Psoas muscle (tissue), 8 donors: Measurements from ENCODE around the gene ST3GAL4. TPM values are rescaled to one million over a fixed set of nuclear protein-coding genes. Genes with fewer than 3 reads are reported as not detected.
"Not testable (repeated sequence)": the region's sequence is repeated elsewhere in the genome, so short reads cannot be mapped to it uniquely, and the experiment has no call there.

Experiments used
- ATAC-seq, 4 donors: fragments of 200-7000 bp; cut with Tn5 transposase; one replicate each; pipeline ENCODE4 v1.9.1; 2020; ENCODE audit warnings: moderate library complexity in 3 of 4, mild to moderate bottlenecking in 2 of 4
- DNase-seq, 2 donors: peaks; one replicate each; pipeline ENCODE4 v3.0.0-alpha.2; 2020
- H3K27ac ChIP-seq: fragments of 200-600 bp; one replicate; pipeline ENCODE4 v1.8.0; 2022
- H3K27me3 ChIP-seq, 3 donors: fragments of 200-600 bp in 1 of 3; one replicate each; pipeline versions ENCODE4 v1.6.1 to v1.8.0; 2013 to 2022; ENCODE audit warnings: low read length in 2 of 3, mild to moderate bottlenecking in 2 of 3, moderate library complexity in 1 of 3; ENCODE audit not compliant: insufficient read depth in 3 of 3
- H3K36me3 ChIP-seq, 2 donors: fragments of 200-600 bp in 1 of 2; one replicate each; pipeline versions ENCODE4 v1.6.1 to v1.8.0; 2013 to 2022; ENCODE audit warnings: low read depth in 1 of 2, mild to moderate bottlenecking in 1 of 2, moderate library complexity in 1 of 2; ENCODE audit not compliant: insufficient read depth in 1 of 2
- H3K4me1 ChIP-seq: fragments of 200-600 bp; one replicate; pipeline ENCODE4 v1.8.0; 2022
- H3K4me3 ChIP-seq: fragments of 200-600 bp; one replicate; pipeline ENCODE4 v1.8.0; 2022; ENCODE audit warnings: mild to moderate bottlenecking
- H3K9me3 ChIP-seq: fragments of 200-600 bp; one replicate; pipeline ENCODE4 v1.8.0; 2022
- CTCF ChIP-seq: fragments of 200-600 bp; IDR thresholded peaks from one replicate; pipeline ENCODE4 v1.8.0; 2022; ENCODE audit warnings: antibody characterized with exemption
- WGBS, 3 donors: extraction: QIAGEN DNeasy Blood & Tissue Kit; methylation state at CpG; one replicate each; pipeline versions ENCODE4 v1.1.6 to v1.1.7; 2013; 5-methylcytosine and 5-hydroxymethylcytosine counted together
- intact Hi-C, 2 donors: fragments of 100-400 bp; cut with DNase I; formaldehyde crosslinking; loops; one replicate each; pipeline versions ENCODE4 v1.11.0 to v1.14.2; 2022
- polyA plus RNA-seq, 3 donors: library from polyadenylated mRNA; stranded (reverse); fragments of 200-250 nt; gene quantifications; one replicate each; pipeline ENCODE4 v1.2.3, GENCODE V29; 2013
- total RNA-seq, 4 donors: library from RNA; stranded (reverse); fragmentation: NEBNext Ultra II Directional in 2 of 4; extraction: Animal tissue kit (Norgen Biotek cat#: 25700) in 2 of 4; gene quantifications; one replicate each; pipeline versions ENCODE4 v1.2.1 to v1.2.4, GENCODE V29; 2021 to 2023
- donor health status: healthy with polysubstance abuse.
- donor health status: DM: no; HTN: no; CAD: no; lungs with moderate emphysema.
- donor health status: Bipolar disorder and iron deficiency.
- donor health status: healthy.
- donor health status: DM: yes; HTN: yes; CAD: no.
- donor health status: DM: no; HTN: no; CAD: no.
- donor health status: DM: no; HTN: no; CAD: no.
- donor health status: DM: yes; HTN: yes; CAD: no.

ST3GAL4 gene
- total and polyA plus RNA-seq, 7 donors: 3.5 to 9.3 (median 4.7) TPM

GRCh38 chr11:126360049-126360446 is 4.6 kb downstream of the ST3GAL4 start:
- H3K27me3 ChIP-seq: no peaks in the 10 kb centered on the region
- H3K4me3 ChIP-seq: no peak overlapping the region
- 72 to 82% (median 81%) methylated on average over 8 of the region's 8 CpGs for WGBS, 3 donors
- ATAC-seq: no peak
- TF ChIP-seq CTCF: no peak
- no peaks in the 10 kb centered on the region for H3K36me3 ChIP-seq
- H3K4me1 ChIP-seq: peaks cover 23% of the 10 kb centered on the region
- intact Hi-C loops: loop anchor here in 1 of 2 donors (10.0 kb wide), 1 partner anchor 45 kb away; no protein-coding TSS in a partner anchor
- no peak for DNase-seq
- H3K9me3 ChIP-seq: no peaks in the 10 kb centered on the region
- H3K27ac ChIP-seq: no peak overlapping the region

GRCh38 chr11:126361400-126361799 is 5.9 kb downstream of the ST3GAL4 start:
- DNase-seq (no peak), ATAC-seq (no peak)
- H3K4me3 ChIP-seq: no peak overlapping the region
- no peaks in the 10 kb centered on the region for H3K36me3 ChIP-seq
- 83 to 88% (median 87%) methylated on average over 5 of the region's 5 CpGs for WGBS, 3 donors
- no peak for TF ChIP-seq CTCF
- intact Hi-C loops: loop anchor here in 1 of 2 donors (10.0 kb wide), 1 partner anchor 47 kb away; no protein-coding TSS in a partner anchor
- no peaks in the 10 kb centered on the region for H3K27me3 ChIP-seq
- no peaks in the 10 kb centered on the region for H3K9me3 ChIP-seq
- H3K27ac ChIP-seq: no peak overlapping the region
- H3K4me1 ChIP-seq: peaks cover 17% of the 10 kb centered on the region

DNA sequence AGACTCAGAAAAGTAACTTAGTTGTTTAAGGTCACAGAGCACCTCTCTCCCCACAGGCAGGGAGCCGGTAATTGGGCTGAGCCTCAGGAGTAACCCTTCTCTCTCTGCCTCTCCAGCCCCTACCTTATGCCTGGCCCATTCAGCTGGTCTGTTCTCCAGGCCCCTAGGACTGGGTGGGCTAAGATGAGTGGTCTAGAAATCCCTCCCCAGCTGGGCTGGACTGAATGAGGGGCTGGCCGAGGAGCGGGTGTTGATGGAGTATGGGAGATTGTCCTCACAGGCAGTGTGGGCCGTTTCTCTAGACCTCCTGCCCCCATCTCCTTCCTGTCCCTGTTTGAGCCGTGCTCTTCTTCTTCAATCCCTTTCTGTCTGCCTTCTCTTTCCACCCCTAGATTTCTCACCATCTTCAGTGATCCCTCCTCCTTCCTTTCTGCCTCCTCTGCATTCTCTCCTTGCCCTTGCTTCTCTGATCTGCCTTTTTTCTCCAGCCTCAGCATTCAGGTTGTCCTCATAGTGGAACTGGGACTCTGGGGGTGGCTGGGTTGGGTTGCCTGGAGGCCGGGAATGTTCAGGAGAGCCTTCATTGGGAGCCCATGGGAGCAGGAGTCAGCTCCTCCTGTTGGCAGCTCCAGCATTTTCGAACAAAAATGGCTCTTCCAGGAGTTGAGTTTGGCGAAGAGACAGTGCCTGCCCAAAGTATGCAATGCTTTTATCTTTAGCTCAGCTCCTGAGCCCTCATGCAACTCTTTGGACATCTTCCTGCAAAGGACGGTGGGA is 7.6 kb downstream of the ST3GAL4 start:
- Histone ChIP-seq H3K36me3 (no peaks in the 10 kb centered on the region), H3K4me3 (no peak overlapping the region), H3K4me1 (peaks cover 16% of the 10 kb centered on the region), H3K9me3 (no peaks in the 10 kb centered on the region), H3K27me3 (no peaks in the 10 kb centered on the region), H3K27ac (no peak overlapping the region)
- TF ChIP-seq CTCF: no peak
- ATAC-seq (no peak), DNase-seq (no peak)
- 73 to 80% (median 75%) methylated on average over 9 of the region's 9 CpGs for WGBS, 3 donors
- intact Hi-C loops: loop anchor here in 1 of 2 donors (10.0 kb wide), 1 partner anchor 48 kb away; no protein-coding TSS in a partner anchor

GRCh38 chr11:126363706-126364248 is 8.3 kb downstream of the ST3GAL4 start:
- H3K27ac ChIP-seq: no peak overlapping the region
- DNase-seq (no peak), ATAC-seq (no peak)
- TF ChIP-seq CTCF: no peak
- H3K36me3 ChIP-seq: no peaks in the 10 kb centered on the region
- peaks cover 10% of the 10 kb centered on the region for H3K4me1 ChIP-seq
- 65 to 79% (median 68%) methylated on average over 10 of the region's 10 CpGs for WGBS, 3 donors
- intact Hi-C loops: loop anchor here in 1 of 2 donors (10.0 kb wide), 1 partner anchor 49 kb away; no protein-coding TSS in a partner anchor
- no peaks in the 10 kb centered on the region for H3K9me3 ChIP-seq
- H3K27me3 ChIP-seq: no peaks in the 10 kb centered on the region
- H3K4me3 ChIP-seq: no peak overlapping the region

DNA sequence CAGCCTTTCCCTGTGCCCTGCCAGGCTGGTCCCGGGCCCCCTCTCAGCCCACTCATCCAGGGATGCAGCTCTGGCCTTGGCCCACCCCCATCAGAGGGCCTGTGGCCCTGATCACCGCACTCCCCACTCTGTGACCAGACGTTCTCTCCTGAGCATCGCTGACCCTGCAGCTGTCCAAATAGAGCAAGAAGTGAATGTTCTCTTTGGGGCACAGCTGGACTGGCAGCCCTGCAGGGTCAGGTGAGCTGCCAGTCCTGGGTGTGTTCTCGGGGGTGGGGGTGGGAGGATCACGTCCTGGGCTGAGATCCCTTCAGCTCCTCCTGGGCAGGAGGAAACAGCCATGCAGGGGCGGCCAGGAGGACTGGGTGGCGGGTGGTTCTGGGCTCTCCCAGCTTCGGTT is 9.2 kb downstream of the ST3GAL4 start:
- ATAC-seq: peak in 2 of 4 donors; percentile 57 to 77
- not testable (repeated sequence) for H3K27ac ChIP-seq, H3K9me3 ChIP-seq, H3K36me3 ChIP-seq, H3K4me3 ChIP-seq, H3K27me3 ChIP-seq, DNase-seq, H3K4me1 ChIP-seq
- intact Hi-C loops: loop anchor here in 1 of 2 donors (10.0 kb wide), 1 partner anchor 50 kb away; no protein-coding TSS in a partner anchor
- 44 to 57% (median 56%) methylated on average over 2 to 4 of the region's 9 CpGs for WGBS, 3 donors

DNA sequence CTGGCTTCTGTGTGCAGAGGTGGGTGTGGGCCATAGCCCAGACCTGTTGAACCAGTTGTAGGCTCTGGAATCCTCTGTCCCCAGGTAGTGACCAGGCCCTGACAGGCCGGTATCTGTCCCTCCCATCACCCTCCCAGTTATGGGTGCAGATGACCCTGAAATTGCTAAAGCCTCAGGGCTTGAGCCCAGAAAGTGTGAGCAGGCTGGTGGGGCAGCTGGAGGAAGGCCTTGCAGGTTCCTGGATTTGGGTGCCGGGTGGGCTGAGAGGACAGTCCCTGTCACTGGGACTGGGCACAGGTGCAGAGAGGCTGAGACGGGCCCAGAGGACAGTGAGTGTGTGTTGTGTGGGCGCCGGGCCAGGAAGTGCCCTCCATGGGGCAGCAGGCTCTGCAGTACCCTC is 10.0 kb downstream of the ST3GAL4 start:
- ATAC-seq: peak in 1 of 4 donors; percentile 14
- intact Hi-C loops: loop anchor here in 1 of 2 donors (10.0 kb wide), 1 partner anchor 51 kb away; no protein-coding TSS in a partner anchor
- not testable (repeated sequence) for H3K27ac ChIP-seq, H3K36me3 ChIP-seq, H3K9me3 ChIP-seq, H3K4me3 ChIP-seq, DNase-seq, H3K27me3 ChIP-seq, H3K4me1 ChIP-seq
- WGBS, 3 donors: 51 to 65% (median 53%) methylated on average over 3 to 5 of the region's 5 CpGs
